Measurements from ENCODE around the gene ACO2. TPM values are rescaled to one million over a fixed set of nuclear protein-coding genes. Genes with fewer than 3 reads are reported as not detected.

ACO2 gene
- total RNA-seq, 1 donor from 2014 or later = 78.6 TPM

DNA sequence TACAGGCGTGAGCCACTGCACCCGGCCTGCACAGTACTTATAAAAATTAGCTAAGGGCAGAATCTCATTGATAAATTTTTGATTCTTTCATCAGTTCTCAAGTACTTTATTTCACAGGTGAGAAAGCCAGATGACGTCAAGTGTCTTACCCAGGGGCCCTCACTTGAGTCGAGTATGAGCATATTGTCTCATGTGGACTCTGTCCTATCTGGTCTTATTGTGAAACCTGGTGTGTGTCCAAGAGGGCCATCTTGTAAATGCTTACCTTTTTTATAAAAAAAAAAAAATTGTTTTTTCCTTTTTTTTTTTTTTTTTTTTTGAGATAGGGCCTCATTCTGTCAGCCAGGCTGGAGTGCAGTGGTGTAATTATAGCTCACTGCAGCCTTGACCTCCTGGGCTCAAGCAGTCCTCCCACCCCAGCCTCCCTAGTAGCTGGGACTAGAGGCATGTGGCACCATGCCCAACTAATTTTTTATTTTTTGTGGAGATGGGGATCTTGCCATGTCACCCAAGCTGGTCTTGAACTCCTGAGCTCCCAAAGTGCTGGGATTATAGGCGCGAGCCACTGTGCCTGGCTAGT is 6.0 kb downstream of the ACO2 start:
- Histone ChIP-seq H3K27ac (no peak overlapping the region), H3K36me3 (peaks cover 0 to 11% of the 10 kb centered on the region in 2 donors), H3K9me3 (no peaks in the 10 kb centered on the region), H3K27me3 (no peaks in the 10 kb centered on the region), H3K4me1 (peaks cover 40% of the 10 kb centered on the region), H3K4me3 (no peak overlapping the region)
- no peak for TF ChIP-seq POLR2AphosphoS5 (IDR thresholded peaks at IDR 0.05; ENCODE audit: insufficient read depth in 1 of 2, low read depth in 1 of 2)
- no peak for TF ChIP-seq POLR2A (IDR thresholded peaks at IDR 0.05)
- TF ChIP-seq, protein P1, sequence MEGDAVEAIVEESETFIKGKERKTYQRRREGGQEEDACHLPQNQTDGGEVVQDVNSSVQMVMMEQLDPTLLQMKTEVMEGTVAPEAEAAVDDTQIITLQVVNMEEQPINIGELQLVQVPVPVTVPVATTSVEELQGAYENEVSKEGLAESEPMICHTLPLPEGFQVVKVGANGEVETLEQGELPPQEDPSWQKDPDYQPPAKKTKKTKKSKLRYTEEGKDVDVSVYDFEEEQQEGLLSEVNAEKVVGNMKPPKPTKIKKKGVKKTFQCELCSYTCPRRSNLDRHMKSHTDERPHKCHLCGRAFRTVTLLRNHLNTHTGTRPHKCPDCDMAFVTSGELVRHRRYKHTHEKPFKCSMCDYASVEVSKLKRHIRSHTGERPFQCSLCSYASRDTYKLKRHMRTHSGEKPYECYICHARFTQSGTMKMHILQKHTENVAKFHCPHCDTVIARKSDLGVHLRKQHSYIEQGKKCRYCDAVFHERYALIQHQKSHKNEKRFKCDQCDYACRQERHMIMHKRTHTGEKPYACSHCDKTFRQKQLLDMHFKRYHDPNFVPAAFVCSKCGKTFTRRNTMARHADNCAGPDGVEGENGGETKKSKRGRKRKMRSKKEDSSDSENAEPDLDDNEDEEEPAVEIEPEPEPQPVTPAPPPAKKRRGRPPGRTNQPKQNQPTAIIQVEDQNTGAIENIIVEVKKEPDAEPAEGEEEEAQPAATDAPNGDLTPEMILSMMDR (IDR thresholded peaks at IDR 0.05) = no peak
- DNase-seq (ENCODE audit: extremely low spot score in 2 of 2) = no peak
- intact Hi-C loops (cut with DNase I) = no loop called here

DNA sequence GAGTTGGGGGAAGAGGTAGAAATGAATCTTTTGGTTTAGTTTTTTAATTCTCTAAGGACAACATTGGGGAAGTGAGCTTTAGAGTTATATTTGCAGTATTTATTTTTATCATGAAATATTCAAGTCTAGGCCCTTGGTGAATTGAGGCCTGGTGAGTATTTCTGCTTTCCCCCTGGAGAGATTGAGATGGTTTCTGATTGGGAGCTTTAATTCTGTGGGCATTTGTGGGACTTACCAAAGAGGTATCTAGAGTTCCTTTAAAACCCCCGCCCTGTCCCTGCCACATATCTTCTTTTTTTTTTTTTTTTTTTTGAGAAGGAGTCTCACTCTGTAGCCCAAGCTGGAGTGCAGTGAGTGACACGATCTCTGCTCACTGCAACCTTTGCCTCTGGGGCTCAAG is 9.6 kb downstream of the ACO2 start:
- intact Hi-C loops (cut with DNase I) = no loop called here
- TF ChIP-seq, protein P1 (IDR thresholded peaks at IDR 0.05) = no peak
- no peak for TF ChIP-seq POLR2A (IDR thresholded peaks at IDR 0.05)
- no peak for TF ChIP-seq POLR2AphosphoS5 (IDR thresholded peaks at IDR 0.05; ENCODE audit: insufficient read depth in 1 of 2, low read depth in 1 of 2)
- no peak overlapping the region for H3K27ac ChIP-seq

DNA sequence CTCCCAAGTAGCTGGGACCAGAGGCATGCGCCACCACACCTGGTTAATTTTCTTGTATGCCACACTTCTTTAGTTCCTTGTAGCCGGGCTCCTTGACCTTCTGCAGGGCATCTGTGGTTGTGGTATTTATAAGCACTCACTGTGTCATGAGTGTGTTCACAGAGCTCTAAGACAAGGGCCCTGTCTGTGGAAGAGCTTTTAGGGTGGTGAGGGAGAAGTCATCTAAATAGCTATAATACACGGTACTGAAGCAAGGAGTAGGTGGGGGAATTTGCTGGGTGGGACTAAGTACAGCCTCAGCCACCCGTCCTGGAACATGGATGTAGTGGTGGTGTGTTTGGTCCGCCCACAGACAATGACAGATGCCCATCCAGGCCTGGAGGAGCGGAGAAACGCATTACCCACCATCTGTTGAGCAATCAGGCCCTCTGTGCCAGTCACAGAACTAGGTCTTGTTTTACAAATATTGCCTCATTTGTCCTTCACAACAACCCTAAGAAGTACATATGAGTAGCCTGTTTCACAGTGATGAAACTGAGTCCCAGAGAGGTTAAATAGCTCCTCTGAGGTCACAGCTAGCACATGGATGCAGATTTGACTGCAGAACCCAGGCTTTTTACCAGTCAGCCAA is 10.1 kb downstream of the ACO2 start:
- intact Hi-C loops (cut with DNase I) = no loop called here
- H3K4me1 ChIP-seq = peaks cover 53% of the 10 kb centered on the region
- no peaks in the 10 kb centered on the region for H3K9me3 ChIP-seq
- H3K27me3 ChIP-seq = no peaks in the 10 kb centered on the region
- H3K27ac ChIP-seq = peak overlapping the region; percentile 70
- no peak for DNase-seq (ENCODE audit: extremely low spot score in 2 of 2)
- no peak overlapping the region for H3K4me3 ChIP-seq
- TF ChIP-seq POLR2AphosphoS5 (IDR thresholded peaks at IDR 0.05; ENCODE audit: insufficient read depth in 1 of 2, low read depth in 1 of 2) = no peak
- no peak for TF ChIP-seq POLR2A (IDR thresholded peaks at IDR 0.05)
- TF ChIP-seq, protein P1 (IDR thresholded peaks at IDR 0.05) = no peak
- H3K36me3 ChIP-seq = peaks cover 0 to 5% of the 10 kb centered on the region in 2 donors

More for the DNA sequence above, 9.6 kb downstream of the ACO2 start:
- Histone ChIP-seq H3K36me3 (peaks cover 0 to 5% of the 10 kb centered on the region in 2 donors), H3K4me1 (peaks cover 48% of the 10 kb centered on the region), H3K9me3 (no peaks in the 10 kb centered on the region), H3K27me3 (no peaks in the 10 kb centered on the region), H3K4me3 (no peak overlapping the region)
- no peak for DNase-seq (ENCODE audit: extremely low spot score in 2 of 2)

DNA sequence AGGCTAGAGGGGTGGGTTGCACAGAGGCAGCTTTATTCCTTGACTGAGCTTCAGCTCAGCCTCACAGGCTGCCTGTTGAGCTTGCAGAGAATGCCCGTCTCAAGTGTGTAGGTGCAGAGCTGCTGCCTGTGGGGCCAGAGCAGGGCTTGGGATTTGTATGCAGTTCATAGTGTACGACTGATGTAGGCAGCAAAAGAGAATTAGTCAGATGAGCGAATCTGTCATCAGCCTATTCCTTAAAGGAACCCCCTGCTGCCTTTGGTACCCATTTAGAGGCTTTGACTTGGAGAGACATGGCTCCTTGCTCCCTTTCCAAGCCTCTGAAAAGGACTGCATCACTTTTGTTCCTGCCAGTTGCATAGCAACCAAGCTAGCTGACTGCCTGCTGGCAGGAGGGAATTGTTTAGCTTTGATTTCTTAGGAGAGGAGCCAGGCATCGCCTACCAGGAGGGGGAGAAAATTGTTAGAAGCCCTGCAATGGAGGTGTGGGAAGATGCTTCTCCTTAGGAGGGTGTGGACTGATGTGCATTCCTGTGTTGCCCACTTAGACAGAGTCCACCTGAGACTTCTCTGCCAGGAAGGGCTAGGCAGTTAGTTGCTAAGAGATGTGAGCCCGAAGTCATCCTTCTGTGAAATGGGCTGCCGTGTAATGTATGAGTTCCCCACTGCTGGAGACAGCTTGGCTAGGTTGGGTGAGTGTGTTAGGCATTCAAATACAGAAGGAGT is 10.9 kb downstream of the ACO2 start:
- intact Hi-C loops (cut with DNase I) = no loop called here
- peaks cover 54% of the 10 kb centered on the region for H3K4me1 ChIP-seq

More for the DNA sequence above, 10.9 kb downstream of the ACO2 start:
- peaks cover 0 to 5% of the 10 kb centered on the region in 2 donors for H3K36me3 ChIP-seq
- no peak for DNase-seq (ENCODE audit: extremely low spot score in 2 of 2)
- peak overlapping the region; percentile 70 for H3K27ac ChIP-seq
- TF ChIP-seq POLR2A (IDR thresholded peaks at IDR 0.05) (no peak), POLR2AphosphoS5 (IDR thresholded peaks at IDR 0.05; ENCODE audit: insufficient read depth in 1 of 2, low read depth in 1 of 2) (no peak)
- TF ChIP-seq, protein P1 (IDR thresholded peaks at IDR 0.05) = no peak
- H3K9me3 ChIP-seq = no peaks in the 10 kb centered on the region
- no peaks in the 10 kb centered on the region for H3K27me3 ChIP-seq
- no peak overlapping the region for H3K4me3 ChIP-seq
